Panc1 (cell line): Measurements from ENCODE around the gene ANKRD23. TPM values are rescaled to one million over a fixed set of nuclear protein-coding genes. Genes with fewer than 3 reads are reported as not detected.

ENCODE experiments used
- ATAC-seq: fragments of 200-7000 bp; cut with Tn5 transposase; 2 replicates; pipeline ENCODE4 v1.9.1; 2020; ENCODE audit warnings: mild to moderate bottlenecking, moderate library complexity
- BruUV-seq: library from RNA; stranded (reverse); fragments of 400-500 nt; replicated peaks from 2 replicates; lab custom pipeline; 2021; lab: Mats Ljungman, UMichigan
- CTCF ChIA-PET: fragments of 300-600 bp; sonication (Branson Sonifier 250); formaldehyde crosslinking; loops from one replicate; lab custom pipeline; 2022; ENCODE audit warnings: antibody characterized with exemption; lab: Charles Lee
- POLR2A ChIA-PET: fragments of 300-600 bp; sonication (Branson Sonifier 250); formaldehyde crosslinking; loops from one replicate; lab custom pipeline; 2022; ENCODE audit warnings: antibody characterized with exemption; lab: Charles Lee
- DNase-seq: peaks from one replicate; pipeline ENCODE4 v3.0.0-alpha.2; 2010; ENCODE audit warnings: low read depth, low spot score
- H3K27ac ChIP-seq: 2 replicates; pipeline ENCODE4 v1.5.1; 2011; ENCODE audit warnings: mild to moderate bottlenecking, low read length, inconsistent platforms
- H3K27me3 ChIP-seq: fragments of 200-500 bp; sonication (Bioruptor generic); 2 replicates; pipeline ENCODE4 v1.6.0; 2014; ENCODE audit warnings: low read length, inconsistent platforms; ENCODE audit not compliant: control insufficient read depth, insufficient read depth
- H3K36me3 ChIP-seq: fragments of 200-500 bp; sonication (Bioruptor generic); 2 replicates; pipeline ENCODE4 v1.5.1; 2014; ENCODE audit warnings: inconsistent platforms, mild to moderate bottlenecking, low read length, moderate library complexity; ENCODE audit not compliant: control insufficient read depth, insufficient read depth
- H3K4me1 ChIP-seq: 2 replicates; pipeline ENCODE4 v1.5.1; 2011; ENCODE audit warnings: inconsistent platforms, mild to moderate bottlenecking, low read length, moderate library complexity; ENCODE audit not compliant: control insufficient read depth, insufficient read depth
- H3K4me3 ChIP-seq, 2 experiments: 2 replicates each; pipeline ENCODE4 v1.5.1; 2011 to 2012; ENCODE audit warnings: low read depth in 2 of 2, low read length in 2 of 2, mild to moderate bottlenecking in 2 of 2, inconsistent platforms in 1 of 2, moderate library complexity in 1 of 2
- H3K9me3 ChIP-seq: fragments of 200-500 bp; sonication (Bioruptor generic); 2 replicates; pipeline ENCODE4 v1.5.1; 2014; ENCODE audit warnings: low read depth, mild to moderate bottlenecking, inconsistent platforms, low read length, moderate library complexity; ENCODE audit not compliant: control insufficient read depth, insufficient read depth
- POLR2AphosphoS5 ChIP-seq: IDR thresholded peaks from 2 replicates; pipeline ENCODE4 v1.6.1; 2012; ENCODE audit warnings: mild to moderate bottlenecking, low read depth, low read length, moderate library complexity
- SIN3A ChIP-seq: IDR thresholded peaks from 2 replicates; pipeline ENCODE4 v1.6.1; 2012; ENCODE audit warnings: low read depth, mild to moderate bottlenecking, low read length, moderate library complexity, borderline replicate concordance; ENCODE audit not compliant: insufficient read depth
- TCF7L2 ChIP-seq: IDR thresholded peaks from 2 replicates; pipeline ENCODE4 v1.6.1; 2011; ENCODE audit warnings: mild to moderate bottlenecking, low read depth, low read length, inconsistent platforms
- in situ Hi-C: cut with HindIII; loops from 2 replicates; pipeline ENCODE4 v1.10.0; 2016; ENCODE audit warnings: low sequenced_read_pairs, low pct_unique_long_range_greater_than_20kb
- intact Hi-C: fragments of 100-400 bp; cut with micrococcal nuclease; formaldehyde crosslinking; loops from one replicate; pipeline ENCODE4 v1.10.0; 2022; ENCODE audit not compliant: unreplicated experiment
- total RNA-seq: library from RNA; stranded (reverse); gene quantifications from one replicate; pipeline ENCODE4 v1.2.1, GENCODE V29; 2021; ENCODE audit not compliant: unreplicated experiment
- TF ChIP-seq, protein P1 (sequence below): fragments of 450-650 bp; IDR thresholded peaks from 2 replicates; pipeline ENCODE4 v1.5.1; 2017; ENCODE audit warnings: mild to moderate bottlenecking
- TF ChIP-seq, protein P2 (sequence below), 2 experiments: IDR thresholded peaks; 2 replicates each; pipeline ENCODE4 v1.6.1; 2011 to 2012; ENCODE audit warnings: low read depth in 2 of 2, control low read depth in 1 of 2, low read length in 1 of 2, mild to moderate bottlenecking in 1 of 2, moderate library complexity in 1 of 2; ENCODE audit not compliant: insufficient read depth in 1 of 2

The ANKRD23 gene
- total RNA-seq, 1 experiment from 2014 or later = 3.2 TPM

DNA sequence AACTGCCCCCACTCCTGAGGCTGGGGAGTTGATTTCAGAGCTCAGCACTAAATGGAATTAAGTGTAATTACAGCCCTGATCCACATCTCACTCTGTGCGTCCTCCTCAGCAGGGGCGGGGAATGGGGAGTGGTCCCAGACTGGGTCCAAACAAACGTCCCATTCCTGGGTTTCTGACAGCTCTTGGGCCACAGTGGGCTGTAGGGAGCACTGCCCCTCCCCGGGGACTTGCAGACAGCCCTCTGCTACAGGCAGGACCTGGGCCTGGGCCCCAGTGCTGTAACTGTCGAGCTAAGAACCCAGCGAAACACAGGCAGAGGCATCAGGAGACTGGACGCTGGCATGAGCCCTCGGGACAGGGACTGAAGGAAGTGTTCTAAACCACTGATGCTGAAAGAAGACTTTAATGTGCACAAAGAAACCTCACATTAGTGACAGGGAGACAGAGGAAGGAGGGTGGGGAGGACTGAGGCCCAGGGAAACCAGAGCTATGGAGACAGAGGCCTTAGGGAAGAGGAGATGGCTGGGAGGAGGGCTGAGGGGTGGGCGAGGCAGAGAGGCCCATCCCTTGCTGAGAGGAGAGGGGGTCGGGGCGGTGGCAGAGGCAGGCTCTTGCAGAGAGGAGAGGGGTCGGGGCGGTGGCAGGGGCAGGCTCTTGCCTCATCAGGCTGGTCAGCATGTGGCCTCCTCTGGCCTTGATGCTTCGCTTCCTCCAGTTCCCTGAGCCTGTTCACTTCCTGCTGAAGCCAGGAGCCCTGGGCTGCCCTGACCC lies 31.9 kb upstream of the ANKRD23 start:
- no TSS peak for BruUV-seq
- DNase-seq (no peak), ATAC-seq (peak; percentile 31)
- intact Hi-C loops = no loop called here
- Histone ChIP-seq H3K4me1 (peaks cover 12% of the 10 kb centered on the region; the same call in 1 of the 2 replicates), H3K4me3 (no peak overlapping the region), H3K36me3 (no peaks in the 10 kb centered on the region), H3K27ac (no peak overlapping the region), H3K9me3 (no peaks in the 10 kb centered on the region), H3K27me3 (no peaks in the 10 kb centered on the region)
- ChIA-PET POLR2A (no interaction called here), CTCF (interaction anchor here (1.0 kb wide), 1 partner anchor 78 kb away, joined by 3 read pairs; no protein-coding TSS in a partner anchor)
- in situ Hi-C loops = no loop called here
- TF ChIP-seq, protein P1, sequence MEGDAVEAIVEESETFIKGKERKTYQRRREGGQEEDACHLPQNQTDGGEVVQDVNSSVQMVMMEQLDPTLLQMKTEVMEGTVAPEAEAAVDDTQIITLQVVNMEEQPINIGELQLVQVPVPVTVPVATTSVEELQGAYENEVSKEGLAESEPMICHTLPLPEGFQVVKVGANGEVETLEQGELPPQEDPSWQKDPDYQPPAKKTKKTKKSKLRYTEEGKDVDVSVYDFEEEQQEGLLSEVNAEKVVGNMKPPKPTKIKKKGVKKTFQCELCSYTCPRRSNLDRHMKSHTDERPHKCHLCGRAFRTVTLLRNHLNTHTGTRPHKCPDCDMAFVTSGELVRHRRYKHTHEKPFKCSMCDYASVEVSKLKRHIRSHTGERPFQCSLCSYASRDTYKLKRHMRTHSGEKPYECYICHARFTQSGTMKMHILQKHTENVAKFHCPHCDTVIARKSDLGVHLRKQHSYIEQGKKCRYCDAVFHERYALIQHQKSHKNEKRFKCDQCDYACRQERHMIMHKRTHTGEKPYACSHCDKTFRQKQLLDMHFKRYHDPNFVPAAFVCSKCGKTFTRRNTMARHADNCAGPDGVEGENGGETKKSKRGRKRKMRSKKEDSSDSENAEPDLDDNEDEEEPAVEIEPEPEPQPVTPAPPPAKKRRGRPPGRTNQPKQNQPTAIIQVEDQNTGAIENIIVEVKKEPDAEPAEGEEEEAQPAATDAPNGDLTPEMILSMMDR = no peak
- no peak for TF ChIP-seq SIN3A
- TF ChIP-seq POLR2AphosphoS5 = no peak
- TF ChIP-seq, protein P2, sequence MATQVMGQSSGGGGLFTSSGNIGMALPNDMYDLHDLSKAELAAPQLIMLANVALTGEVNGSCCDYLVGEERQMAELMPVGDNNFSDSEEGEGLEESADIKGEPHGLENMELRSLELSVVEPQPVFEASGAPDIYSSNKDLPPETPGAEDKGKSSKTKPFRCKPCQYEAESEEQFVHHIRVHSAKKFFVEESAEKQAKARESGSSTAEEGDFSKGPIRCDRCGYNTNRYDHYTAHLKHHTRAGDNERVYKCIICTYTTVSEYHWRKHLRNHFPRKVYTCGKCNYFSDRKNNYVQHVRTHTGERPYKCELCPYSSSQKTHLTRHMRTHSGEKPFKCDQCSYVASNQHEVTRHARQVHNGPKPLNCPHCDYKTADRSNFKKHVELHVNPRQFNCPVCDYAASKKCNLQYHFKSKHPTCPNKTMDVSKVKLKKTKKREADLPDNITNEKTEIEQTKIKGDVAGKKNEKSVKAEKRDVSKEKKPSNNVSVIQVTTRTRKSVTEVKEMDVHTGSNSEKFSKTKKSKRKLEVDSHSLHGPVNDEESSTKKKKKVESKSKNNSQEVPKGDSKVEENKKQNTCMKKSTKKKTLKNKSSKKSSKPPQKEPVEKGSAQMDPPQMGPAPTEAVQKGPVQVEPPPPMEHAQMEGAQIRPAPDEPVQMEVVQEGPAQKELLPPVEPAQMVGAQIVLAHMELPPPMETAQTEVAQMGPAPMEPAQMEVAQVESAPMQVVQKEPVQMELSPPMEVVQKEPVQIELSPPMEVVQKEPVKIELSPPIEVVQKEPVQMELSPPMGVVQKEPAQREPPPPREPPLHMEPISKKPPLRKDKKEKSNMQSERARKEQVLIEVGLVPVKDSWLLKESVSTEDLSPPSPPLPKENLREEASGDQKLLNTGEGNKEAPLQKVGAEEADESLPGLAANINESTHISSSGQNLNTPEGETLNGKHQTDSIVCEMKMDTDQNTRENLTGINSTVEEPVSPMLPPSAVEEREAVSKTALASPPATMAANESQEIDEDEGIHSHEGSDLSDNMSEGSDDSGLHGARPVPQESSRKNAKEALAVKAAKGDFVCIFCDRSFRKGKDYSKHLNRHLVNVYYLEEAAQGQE (IDR thresholded peaks at IDR 0.05; ENCODE audit: insufficient read depth in 1 of 2, low read depth in 2 of 2, low read length in 1 of 2) = no peak
- no peak for TF ChIP-seq TCF7L2

DNA sequence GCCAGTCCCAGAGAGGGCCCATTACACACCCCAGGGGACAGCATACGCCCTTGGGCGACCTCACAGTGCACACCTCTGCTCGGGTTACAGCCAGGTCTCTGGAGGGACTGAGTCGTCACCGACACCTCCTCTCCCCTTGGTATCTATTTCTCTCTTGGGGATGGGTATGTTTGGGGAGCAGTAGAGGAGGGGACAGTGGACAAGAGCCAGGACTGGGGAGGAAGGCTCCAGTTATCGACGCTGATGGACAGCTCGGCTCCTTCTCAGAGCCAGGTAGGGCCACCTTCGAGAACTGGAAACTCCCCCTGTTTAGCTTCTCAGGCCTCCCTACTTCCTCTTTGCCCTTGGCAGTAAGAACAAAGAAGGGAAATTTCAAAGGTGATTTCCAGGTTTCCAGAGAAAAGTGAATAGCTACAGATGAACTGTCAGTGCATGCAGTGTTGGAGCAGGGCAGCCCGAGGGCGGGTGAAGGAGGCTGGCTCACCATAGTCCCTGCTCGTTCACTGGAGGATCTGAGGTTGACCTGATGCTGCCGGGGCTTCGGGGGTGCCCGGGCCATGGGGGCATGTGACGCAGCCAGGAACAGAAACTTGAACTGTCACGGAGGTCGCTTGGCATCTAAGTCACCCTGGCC lies 30.5 kb upstream of the ANKRD23 start:
- no peak overlapping the region for H3K27ac ChIP-seq
- H3K36me3 ChIP-seq = no peaks in the 10 kb centered on the region; the same call in 1 of the 2 replicates
- CTCF ChIA-PET = interaction anchor here (1.2 kb wide), 1 partner anchor 76 kb away, joined by 3 read pairs; no protein-coding TSS in a partner anchor
- POLR2A ChIA-PET = no interaction called here
- ATAC-seq (no peak), DNase-seq (no peak)
- BruUV-seq = no TSS peak
- intact Hi-C loops = no loop called here
- TF ChIP-seq TCF7L2 (no peak), SIN3A (no peak), POLR2AphosphoS5 (no peak)
- TF ChIP-seq, protein P1 = no peak
- TF ChIP-seq, protein P2 (IDR thresholded peaks at IDR 0.05; ENCODE audit: insufficient read depth in 1 of 2, low read depth in 2 of 2, low read length in 1 of 2) = no peak
- H3K4me3 ChIP-seq = no peak overlapping the region
- H3K4me1 ChIP-seq = peaks cover 17% of the 10 kb centered on the region; the same call in 1 of the 2 replicates
- H3K27me3 ChIP-seq = no peaks in the 10 kb centered on the region
- H3K9me3 ChIP-seq = no peaks in the 10 kb centered on the region
- in situ Hi-C loops = no loop called here
